PFSK-1 (cell line): ENCODE measurements around the gene LRRC4C.
A peak's percentile ranks its signal among the peaks of the same experiment; 100 is the strongest.

Experiments used
- FOXP2 ChIP-seq: optimal IDR thresholded peaks from 2 replicates; pipeline ENCODE3; 2011; ENCODE audit warnings: borderline replicate concordance, control low read depth, inconsistent platforms; ENCODE audit not compliant: insufficient read depth; ENCODE audit errors: extremely low read length, extremely low read depth
- POLR2AphosphoS5 ChIP-seq: IDR thresholded peaks from 2 replicates; pipeline ENCODE4 v1.6.1; 2012; ENCODE audit warnings: low read depth, mild to moderate bottlenecking, control low read depth, low read length, moderate library complexity
- SIN3A ChIP-seq: IDR thresholded peaks from 2 replicates; pipeline ENCODE4 v1.6.1; 2012; ENCODE audit warnings: mild to moderate bottlenecking, low read length, moderate library complexity, borderline replicate concordance; ENCODE audit not compliant: insufficient read depth
- TF ChIP-seq, protein P1 (sequence below), 2 experiments: IDR thresholded peaks; 2 replicates each; pipeline versions ENCODE4 v1.6.1 to v1.8.0; 2011 to 2012; ENCODE audit warnings: low read depth in 2 of 2, low read length in 2 of 2, control low read depth in 1 of 2, inconsistent platforms in 1 of 2, mild to moderate bottlenecking in 1 of 2, moderate library complexity in 1 of 2; ENCODE audit not compliant: insufficient read depth in 1 of 2

DNA sequence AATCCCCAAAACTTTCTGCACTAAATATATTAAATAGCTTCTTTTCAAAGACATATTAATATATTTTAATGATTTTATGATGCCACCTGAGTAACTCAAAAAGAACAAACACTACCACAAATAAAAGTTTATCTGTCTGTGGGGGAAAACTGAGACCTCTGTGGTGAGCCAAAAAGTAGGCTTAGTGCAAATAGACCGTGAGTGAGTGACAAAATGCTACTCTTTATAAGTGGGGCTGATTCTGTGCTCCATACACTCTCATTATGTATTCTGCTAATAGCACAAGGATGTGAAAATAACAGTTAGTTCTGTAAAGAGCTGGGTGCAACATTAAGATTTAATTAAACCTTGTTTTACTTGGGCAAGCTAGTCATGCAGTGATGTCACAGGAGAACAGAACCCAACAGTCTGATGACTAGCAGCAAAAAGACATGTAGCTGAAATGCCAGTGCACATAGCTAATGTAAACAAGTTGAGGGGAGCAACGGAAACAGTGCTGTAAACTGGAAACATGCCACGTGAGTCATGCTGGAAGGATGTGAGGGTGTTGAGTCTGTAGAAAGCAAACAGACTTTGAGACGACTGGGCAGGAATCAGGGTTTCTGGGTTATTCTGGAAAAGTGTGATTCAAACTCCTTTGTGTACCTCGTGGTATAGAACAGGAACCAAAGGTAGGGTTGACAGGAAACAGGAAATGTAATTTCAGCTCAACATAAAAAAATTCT, 1130.4 kb downstream of the LRRC4C start:
- TF ChIP-seq SIN3A, result peak; percentile 88; the same call in 1 of the 2 replicates
- TF ChIP-seq POLR2AphosphoS5, result peak; percentile 82
- TF ChIP-seq, protein P1, sequence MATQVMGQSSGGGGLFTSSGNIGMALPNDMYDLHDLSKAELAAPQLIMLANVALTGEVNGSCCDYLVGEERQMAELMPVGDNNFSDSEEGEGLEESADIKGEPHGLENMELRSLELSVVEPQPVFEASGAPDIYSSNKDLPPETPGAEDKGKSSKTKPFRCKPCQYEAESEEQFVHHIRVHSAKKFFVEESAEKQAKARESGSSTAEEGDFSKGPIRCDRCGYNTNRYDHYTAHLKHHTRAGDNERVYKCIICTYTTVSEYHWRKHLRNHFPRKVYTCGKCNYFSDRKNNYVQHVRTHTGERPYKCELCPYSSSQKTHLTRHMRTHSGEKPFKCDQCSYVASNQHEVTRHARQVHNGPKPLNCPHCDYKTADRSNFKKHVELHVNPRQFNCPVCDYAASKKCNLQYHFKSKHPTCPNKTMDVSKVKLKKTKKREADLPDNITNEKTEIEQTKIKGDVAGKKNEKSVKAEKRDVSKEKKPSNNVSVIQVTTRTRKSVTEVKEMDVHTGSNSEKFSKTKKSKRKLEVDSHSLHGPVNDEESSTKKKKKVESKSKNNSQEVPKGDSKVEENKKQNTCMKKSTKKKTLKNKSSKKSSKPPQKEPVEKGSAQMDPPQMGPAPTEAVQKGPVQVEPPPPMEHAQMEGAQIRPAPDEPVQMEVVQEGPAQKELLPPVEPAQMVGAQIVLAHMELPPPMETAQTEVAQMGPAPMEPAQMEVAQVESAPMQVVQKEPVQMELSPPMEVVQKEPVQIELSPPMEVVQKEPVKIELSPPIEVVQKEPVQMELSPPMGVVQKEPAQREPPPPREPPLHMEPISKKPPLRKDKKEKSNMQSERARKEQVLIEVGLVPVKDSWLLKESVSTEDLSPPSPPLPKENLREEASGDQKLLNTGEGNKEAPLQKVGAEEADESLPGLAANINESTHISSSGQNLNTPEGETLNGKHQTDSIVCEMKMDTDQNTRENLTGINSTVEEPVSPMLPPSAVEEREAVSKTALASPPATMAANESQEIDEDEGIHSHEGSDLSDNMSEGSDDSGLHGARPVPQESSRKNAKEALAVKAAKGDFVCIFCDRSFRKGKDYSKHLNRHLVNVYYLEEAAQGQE (IDR thresholded peaks at IDR 0.05; ENCODE audit: insufficient read depth in 1 of 2, low read depth in 2 of 2, low read length in 2 of 2), result peak in 1 of 2 experiments; percentile 84; a peak in 2 of 4 replicates
- TF ChIP-seq FOXP2, result peak; percentile 100
